Tibial nerve (tissue), 4 donors: ENCODE measurements around the gene ZNRD2.

ENCODE experiments used
- EP300 ChIP-seq, 2 donors: sonication (generic); formaldehyde crosslinking; IDR thresholded peaks; one replicate each; pipeline ENCODE4 v1.6.1; 2017; ENCODE audit warnings: antibody characterized with exemption in 2 of 2, mild to moderate bottlenecking in 1 of 2
- POLR2A ChIP-seq, 2 donors: fragments of 450-650 bp; IDR thresholded peaks; one replicate each; pipeline ENCODE4 v1.6.1; 2017; ENCODE audit warnings: antibody characterized with exemption in 2 of 2, mild to moderate bottlenecking in 2 of 2, moderate library complexity in 2 of 2
- TF ChIP-seq, protein P1 (sequence below), 5 experiments: fragments of 200-600 bp in 3 of 5; fragments of 450-650 bp in 2 of 5; sonication (generic) in 3 of 5; IDR thresholded peaks; one replicate each; pipeline ENCODE4 v1.5.1; 2016 to 2019; ENCODE audit warnings: antibody characterized with exemption in 5 of 5, mild to moderate bottlenecking in 3 of 5, moderate library complexity in 2 of 5

DNA sequence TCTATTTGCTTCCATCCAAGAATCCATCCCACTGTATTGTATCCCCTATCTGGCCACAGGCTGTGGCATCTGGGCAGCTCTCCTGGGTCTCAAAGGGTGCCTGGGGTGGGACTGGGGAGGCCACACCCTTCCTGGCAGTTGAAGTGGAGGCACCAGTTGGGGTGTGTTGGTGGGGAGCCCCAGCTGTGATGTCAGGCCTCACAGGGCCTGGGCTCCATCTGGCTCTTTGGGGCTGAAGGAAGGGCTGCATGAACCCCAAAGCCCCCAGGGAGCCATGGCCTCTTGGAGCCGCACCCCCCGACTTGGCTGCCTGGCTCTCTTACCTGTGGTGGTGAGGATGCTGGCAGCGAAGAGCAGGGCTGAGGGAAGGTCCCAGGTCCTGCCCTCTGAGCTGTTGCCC lies 24.9 kb downstream of the ZNRD2 start:
- TF ChIP-seq, protein P1, sequence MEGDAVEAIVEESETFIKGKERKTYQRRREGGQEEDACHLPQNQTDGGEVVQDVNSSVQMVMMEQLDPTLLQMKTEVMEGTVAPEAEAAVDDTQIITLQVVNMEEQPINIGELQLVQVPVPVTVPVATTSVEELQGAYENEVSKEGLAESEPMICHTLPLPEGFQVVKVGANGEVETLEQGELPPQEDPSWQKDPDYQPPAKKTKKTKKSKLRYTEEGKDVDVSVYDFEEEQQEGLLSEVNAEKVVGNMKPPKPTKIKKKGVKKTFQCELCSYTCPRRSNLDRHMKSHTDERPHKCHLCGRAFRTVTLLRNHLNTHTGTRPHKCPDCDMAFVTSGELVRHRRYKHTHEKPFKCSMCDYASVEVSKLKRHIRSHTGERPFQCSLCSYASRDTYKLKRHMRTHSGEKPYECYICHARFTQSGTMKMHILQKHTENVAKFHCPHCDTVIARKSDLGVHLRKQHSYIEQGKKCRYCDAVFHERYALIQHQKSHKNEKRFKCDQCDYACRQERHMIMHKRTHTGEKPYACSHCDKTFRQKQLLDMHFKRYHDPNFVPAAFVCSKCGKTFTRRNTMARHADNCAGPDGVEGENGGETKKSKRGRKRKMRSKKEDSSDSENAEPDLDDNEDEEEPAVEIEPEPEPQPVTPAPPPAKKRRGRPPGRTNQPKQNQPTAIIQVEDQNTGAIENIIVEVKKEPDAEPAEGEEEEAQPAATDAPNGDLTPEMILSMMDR (IDR thresholded peaks at IDR 0.05) = no peak
- no peak for TF ChIP-seq POLR2A (IDR thresholded peaks at IDR 0.05)
- no peak for TF ChIP-seq EP300 (IDR thresholded peaks at IDR 0.05)
